Left kidney (tissue), 2 donors: Measurements from ENCODE around the gene SP2. TPM values are rescaled to one million over a fixed set of nuclear protein-coding genes. Genes with fewer than 3 reads are reported as not detected.
A peak's percentile ranks its signal among the peaks of the same experiment; 100 is the strongest.

Experiments used
- DNase-seq: peaks from one replicate; pipeline ENCODE4 v3.0.0-alpha.2; 2013
- polyA plus RNA-seq: library from polyadenylated mRNA; unstranded; fragments of 120-200 nt; gene quantifications from one replicate; pipeline ENCODE4 v1.2.1, GENCODE V29; 2013; ENCODE audit not compliant: insufficient read length

Gene SP2
- polyA plus RNA-seq, 1 donor, result 26.1 TPM

- no peak for DNase-seq
These were observed 26.9 kb upstream of the SP2 start for GRCh38 chr17:47869114-47869513.

DNA sequence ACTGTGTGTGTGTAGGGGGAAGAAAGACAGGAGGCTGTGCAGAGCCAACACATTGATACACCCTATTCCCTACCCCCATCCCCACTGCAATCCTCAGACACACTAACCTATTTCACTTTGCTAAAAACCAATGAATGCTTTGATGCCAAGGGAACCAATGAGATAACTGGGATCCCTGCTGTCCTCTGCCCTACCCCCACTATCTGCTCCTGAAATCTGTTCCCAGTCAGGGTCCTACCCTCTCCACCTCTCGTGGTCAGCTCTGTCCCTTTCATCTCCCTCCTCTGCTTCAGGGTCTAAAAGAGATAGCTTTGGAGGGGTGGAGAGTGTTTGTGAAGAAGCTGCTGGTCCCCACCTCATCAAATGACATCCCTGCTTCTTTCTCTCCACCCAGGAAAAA is 26.0 kb upstream of the SP2 start:
- no peak for DNase-seq

DNA sequence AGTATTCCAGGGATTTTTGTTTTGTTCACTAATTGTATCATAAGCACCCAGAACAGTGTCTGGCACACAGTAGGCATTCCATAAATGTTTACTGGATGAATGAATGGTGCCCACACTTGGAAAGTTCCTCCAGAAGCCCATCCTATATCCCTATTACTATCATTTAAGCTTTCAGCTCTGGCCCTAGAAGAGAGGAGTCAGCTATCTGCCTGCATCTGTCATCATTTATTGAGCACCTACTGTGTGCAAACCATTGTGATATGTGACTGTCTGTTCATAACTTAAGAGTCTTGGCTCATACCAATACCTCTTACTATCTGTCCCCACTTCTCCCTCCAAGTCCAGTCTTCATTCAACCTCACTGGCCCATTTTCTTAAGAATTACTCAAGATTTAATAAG is 25.0 kb upstream of the SP2 start:
- DNase-seq, result no peak

DNA sequence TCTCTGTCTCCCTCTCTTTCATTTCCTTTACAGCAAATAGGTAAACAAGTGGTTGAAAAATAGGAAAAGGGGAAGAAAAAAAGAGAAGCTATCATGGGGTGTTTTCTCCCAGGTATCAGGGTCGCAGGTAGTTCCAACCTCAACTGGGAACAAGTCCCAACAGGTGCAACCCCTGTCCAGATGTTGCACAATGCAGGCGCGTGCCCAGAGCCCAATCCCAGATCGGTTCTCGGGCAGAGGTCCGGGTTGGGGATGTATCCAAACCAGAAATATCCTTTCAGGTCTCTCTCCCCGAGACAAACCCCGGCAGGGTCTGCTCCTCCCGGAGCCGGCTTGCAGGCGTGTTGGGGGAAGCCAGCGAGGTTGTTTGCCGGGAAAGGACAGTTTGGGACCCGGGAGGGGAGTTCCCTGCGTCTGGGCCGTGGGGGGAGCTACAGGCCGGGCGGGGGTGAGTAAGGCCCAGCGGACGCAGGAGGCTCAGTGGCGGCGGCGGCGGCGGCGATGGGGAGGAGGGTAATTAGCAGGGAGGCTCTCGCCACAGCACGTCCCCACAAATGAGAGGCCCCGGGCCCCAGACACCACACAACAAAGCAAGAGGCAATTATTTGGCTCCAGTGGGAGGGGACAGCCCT is 23.9 kb upstream of the SP2 start:
- no peak for DNase-seq

DNA sequence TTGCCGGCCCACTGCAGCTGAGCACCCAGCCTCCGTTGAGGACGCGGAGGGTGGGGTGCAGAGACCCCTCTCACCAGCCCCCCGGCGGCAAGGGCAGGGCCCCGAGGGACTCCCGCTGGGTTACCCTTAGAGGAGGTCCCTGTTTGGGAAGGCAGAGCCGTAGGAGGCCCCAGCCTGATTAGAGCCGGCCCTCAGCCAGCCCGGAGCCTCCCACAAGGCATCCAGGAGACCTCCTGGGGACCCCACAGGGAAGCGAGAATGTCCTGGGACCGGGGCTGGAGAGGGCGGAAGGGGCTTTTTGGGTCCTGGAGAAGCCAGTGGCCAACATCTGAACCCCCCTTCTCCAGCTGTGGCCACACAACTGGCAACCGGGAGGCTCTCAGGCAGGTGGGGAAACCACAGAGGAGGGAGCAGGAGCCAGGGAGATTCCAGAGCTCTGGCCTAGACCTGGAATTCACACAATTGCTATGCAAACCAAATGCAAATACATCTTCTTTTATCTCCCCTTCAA is 23.3 kb upstream of the SP2 start:
- no peak for DNase-seq

DNA sequence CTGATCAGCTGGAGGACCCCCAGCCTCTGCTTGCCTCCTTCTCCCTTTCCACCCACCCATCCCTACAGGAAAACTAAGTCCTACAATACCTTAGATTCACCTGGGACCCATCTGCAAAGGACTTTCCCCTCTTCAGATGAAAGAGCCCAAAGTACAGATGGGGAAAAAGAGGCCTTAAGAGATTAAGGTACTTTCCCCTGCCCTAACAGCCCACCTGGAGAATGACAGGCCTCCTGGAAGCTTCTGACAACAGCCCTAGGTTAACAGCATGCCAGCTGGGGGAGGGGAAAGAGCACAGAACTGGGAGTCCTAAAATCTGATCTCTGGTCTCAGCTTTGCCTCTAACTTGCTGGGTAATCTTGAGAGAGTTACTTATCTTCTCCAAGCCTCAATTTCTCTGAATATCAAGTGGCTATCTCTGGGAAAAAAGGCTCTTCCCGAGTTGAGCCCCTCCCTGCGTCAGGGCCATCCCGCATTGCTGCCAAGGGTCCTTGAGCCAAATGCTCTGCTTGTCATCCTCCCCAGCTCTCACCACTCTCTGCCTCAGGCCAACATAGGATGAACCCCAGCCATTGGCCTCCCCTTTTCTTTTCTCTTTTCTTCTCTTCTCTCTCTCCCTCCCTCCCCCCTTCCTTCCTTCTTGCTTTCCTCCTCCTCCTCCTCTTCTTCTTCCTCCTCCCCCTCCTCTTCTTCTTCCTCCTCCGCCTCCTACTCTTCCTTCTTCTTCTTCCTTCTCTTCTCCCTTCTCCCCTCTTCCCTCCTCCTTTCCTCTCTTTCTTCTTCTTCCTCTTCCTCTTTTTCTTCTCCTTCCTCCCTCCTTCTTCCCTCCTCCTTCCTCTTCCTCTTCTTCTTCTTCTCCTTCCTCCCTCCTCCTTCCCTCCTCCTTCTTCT is 22.6 kb upstream of the SP2 start:
- no peak for DNase-seq

DNA sequence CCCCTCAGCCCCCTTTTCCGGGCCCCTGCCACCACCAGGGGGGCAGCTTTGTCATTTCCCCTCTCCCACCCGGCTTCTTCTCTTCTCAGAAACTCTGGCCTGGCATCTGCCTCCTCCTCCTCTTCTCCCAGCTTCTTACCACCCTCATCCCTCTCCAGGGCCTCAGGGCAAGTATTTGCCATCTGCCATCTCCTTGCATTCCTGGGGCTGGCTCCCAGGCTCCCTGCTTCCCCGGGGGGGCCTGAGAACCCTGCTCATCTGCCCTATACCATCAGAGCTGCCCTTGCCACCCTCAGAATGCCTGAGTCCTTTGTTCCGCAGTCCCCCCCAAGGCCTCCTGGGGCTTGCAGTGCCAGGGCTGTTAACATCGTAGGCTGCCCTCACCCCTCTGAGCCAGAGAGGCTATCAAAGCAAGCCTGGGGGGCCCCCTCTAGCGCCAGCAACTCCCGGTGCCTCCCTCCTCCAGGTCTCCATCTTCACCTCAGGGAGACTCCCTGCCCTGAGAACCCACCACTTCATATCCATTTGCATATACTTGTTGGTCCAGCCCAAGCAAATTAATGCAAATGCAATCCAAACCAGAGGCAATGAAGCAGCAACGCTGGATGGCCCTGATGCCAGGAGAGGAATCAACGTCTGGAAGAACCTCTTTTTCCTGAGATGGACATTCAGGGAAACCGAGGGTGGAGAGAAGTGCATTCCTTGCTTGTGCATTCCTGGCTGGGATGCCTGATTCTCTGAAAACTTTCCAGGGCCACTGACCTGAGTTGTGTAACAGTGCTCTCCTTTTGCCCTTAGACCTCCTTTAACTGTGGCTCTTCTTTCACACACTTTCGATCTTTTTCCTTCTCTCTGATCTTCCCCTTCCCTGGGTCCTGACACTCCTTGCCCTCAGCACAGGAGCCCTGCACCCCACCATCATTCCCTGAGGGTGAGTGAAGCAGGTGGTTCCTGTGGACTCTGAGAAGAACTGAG is 20.7 kb upstream of the SP2 start:
- DNase-seq, result no peak

DNA sequence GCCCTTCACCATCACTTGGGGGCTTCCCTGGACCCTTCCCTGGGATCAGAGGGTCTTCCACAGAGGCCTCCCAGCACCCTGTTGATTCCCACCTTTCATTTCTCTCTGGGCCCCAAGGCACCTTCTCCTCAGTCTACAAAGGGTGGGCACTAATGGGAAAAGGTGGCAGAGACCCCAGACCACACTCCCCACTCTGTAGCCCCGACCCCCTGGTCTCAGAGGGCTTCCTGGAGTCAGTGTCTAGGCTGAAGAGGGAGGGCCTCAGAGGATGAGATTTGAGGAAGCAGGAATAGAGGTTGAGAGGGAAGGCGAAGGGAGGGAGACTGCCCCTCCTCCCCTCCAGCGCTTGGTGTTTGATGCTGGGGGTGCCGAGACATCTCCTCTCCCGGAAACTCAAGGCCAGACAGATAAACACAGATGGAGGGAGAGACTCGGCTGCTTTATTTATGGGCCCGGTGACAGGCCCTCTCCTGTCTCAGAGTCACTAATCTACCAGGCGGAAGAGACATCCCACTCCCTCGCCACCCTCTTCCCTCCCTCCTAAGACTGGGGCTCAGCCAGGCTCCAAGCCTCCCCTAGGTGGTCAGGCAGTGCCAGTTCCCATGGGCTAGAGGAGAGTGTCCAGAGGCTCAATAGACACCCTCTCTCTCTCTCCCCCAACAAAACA is 18.5 kb upstream of the SP2 start:
- peak; percentile 81 for DNase-seq

GRCh38 chr17:47878203-47879027 is 17.6 kb upstream of the SP2 start:
- no peak for DNase-seq

GRCh38 chr17:47879028-47879585 is 16.9 kb upstream of the SP2 start:
- no peak for DNase-seq

DNA sequence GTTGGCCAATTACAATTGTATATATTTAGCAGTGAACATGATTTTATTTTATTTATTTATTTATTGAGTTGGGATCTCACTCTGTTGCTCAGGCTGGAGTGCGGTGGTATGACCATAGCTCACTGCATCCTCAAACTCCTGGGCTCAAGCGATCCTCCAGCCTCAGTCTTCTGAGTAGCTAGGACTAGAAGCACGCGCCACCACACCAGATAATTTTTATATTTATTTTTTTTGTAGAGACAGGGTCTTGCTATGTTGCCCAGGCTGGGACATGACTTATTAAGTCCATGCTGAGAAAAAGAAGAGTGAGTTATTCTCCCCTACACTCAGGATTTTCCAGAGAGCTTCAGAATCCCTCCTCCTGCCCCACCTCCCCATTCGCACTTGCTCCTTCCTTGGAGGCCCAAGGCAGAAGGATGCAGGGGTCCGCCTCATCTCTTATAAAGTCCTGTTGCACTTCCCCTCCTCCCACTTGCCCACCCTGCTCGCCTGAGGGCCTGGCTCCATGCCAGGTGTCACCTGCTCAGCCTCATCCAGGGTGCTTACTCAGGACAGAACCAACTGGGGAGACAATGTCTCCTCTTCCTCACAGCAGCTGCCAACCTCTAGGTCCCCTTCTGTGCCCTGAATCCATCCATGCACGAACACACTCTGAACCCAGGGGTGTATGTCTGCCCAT is 16.1 kb upstream of the SP2 start:
- DNase-seq, result no peak

GRCh38 chr17:47882247-47882646 is 13.8 kb upstream of the SP2 start:
- DNase-seq, result no peak

- no peak for DNase-seq
These were observed 13.1 kb upstream of the SP2 start for GRCh38 chr17:47882695-47883588.

- no peak for DNase-seq
These were observed 12.2 kb upstream of the SP2 start for GRCh38 chr17:47883589-47884426.

DNA sequence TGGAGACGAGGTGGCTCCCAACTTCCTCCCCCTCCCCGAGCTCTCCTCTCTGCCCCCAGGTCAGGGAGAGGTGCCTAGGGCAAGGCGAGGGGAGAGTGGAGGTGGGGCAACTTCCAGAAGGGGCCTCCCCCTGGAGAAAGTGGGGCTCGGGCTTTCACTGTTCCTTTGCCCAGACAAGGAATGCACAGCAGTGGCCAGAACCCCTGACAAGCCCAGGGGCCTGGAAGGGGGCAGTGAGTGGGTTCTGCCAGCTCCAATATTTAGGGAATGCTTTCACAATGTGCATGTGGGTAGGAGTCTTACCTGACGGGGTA is 11.7 kb upstream of the SP2 start:
- no peak for DNase-seq

DNA sequence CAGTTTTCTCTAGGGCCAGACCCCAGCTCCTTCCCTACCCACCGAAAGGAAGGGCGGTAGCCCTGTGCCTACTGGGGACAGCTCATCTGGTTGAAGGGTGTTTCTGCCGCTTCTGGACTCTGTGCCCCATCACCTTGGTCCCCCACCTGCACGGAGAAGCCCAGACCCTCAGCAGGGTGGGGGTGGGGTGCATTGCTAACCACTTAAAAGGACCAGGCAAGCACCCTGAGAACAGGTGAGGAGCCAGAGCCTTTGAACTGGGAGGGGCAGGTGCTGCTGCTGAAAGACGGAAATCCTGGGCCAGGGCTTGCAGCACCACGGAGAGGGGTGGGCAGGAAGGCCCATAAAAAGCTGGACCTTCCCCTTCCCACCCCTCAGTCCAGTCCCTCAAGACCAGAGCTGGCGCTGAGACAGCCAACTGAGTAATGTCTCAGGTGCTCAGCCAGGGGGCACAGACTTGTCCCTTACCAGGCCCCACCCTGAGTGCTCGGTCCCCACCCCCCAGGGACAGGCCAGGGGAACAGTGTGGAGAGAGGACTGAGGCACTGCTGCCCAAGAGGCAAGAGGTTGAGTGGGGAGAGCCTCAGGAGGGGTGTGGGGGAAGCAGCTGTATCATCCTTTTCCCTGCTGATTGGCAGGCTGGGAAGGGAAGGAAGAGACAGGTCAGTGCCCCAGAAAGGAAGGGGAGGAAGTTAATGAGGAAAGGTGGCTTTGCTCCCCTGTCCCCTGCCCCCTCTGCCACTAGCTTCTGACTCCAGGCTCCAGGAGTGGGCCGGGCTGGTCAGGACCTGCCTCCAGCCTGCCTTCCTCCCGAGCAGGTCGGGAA is 10.9 kb upstream of the SP2 start:
- DNase-seq, result no peak

DNA sequence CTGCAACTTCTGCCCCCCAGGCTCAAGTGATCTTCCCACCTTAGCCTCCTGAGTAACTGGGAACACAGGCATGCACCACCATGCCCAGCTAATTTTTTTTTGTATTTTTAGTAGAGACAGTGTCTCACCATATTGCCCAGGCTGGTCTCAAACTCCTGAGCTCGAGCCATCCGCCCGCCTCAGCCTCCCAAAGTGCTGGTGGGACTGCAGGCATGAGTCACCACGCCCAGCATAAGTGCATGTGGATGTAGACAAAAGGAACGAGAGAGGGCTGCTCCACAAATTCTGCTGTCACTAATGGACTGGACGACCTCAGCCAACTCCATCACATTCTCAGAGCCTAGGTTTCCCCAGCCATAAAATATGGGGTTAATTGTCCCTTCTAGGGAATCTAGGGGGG is 7.7 kb upstream of the SP2 start:
- no peak for DNase-seq
